Right lung (tissue), 5 donors: ENCODE measurements around the gene RAB40C. TPM values are rescaled to one million over a fixed set of nuclear protein-coding genes. Genes with fewer than 3 reads are reported as not detected.

Experiments used
- DNase-seq, 2 donors: peaks; one replicate each; pipeline ENCODE4 v3.0.0-alpha.2; 2013
- polyA plus RNA-seq, 5 donors: library from polyadenylated mRNA; unstranded; fragments of 120-200 nt; gene quantifications; one replicate each; pipeline versions ENCODE4 v1.2.1 to v1.2.3, GENCODE V29; 2013; ENCODE audit warnings: inconsistent platforms in 1 of 5, low replicate concordance in 1 of 5; ENCODE audit not compliant: insufficient read length in 5 of 5, insufficient read depth in 1 of 5

RAB40C gene
- polyA plus RNA-seq, 5 donors, result 15.3 to 33.7 (median 22.9) TPM

GRCh38 chr16:572865-573650 is 16.8 kb upstream of the RAB40C start:
- no peak for DNase-seq

DNA sequence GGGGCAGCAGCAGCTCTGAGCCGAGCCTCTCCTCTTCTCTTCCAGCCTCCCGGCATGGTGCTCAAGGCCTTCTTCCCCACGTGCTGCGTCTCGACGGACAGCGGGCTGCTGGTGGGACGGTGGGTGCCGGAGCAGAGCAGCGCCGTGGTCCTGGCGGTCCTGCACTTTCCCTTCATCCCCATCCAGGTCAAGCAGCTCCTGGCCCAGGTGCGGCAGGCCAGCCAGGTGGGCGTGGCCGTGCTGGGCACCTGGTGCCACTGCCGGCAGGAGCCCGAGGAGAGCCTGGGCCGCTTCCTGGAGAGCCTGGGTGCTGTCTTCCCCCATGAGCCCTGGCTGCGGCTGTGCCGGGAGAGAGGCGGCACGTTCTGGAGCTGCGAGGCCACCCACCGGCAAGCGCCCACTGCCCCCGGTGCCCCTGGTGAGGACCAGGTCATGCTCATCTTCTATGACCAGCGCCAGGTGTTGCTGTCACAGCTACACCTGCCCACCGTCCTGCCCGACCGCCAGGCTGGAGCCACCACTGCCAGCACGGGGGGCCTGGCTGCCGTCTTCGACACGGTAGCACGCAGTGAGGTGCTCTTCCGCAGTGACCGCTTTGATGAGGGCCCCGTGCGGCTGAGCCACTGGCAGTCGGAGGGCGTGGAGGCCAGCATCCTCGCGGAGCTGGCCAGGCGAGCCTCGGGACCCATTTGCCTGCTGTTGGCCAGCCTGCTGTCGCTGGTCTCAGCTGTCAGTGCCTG is 15.7 kb upstream of the RAB40C start:
- DNase-seq, result no peak

DNA sequence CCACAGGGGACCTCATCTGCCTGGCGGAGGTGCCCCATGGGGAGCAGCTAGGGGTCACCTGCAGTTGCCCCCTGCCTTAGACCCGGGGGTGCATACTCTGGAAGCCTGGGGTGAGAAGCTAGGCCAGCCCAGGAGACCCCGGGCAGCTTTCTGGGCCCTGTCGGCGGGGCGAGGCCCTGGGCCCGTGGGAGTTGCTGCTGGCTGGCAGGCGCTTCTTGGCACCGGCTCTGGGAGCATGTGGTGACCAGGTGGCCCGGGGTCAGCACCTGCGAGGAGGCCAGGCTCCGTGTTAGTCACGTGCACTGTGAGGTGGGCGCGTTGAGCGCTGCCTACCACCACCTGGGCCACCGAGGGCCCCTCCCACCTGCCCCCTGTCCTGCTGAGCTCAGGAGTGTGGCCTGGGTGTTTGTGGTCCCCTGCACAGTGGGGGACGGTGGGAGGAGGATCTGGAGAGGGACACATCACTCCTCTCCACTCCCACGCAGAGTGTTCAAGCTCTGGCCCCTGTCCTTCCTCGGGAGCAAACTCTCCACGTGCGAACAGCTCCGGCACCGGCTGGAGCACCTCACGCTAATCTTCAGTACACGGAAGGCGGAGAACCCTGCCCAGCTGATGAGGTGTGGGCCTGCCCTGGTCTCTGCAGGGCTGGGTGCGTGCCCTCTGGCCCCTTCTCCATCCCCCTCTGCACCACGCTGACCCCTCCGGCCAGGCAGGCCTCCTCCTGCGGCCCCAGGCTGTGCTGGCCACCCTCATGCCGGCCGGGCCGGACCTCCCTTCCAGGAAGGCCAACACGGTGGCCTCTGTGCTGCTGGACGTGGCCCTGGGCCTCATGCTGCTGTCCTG is 14.3 kb upstream of the RAB40C start:
- DNase-seq, result no peak

DNA sequence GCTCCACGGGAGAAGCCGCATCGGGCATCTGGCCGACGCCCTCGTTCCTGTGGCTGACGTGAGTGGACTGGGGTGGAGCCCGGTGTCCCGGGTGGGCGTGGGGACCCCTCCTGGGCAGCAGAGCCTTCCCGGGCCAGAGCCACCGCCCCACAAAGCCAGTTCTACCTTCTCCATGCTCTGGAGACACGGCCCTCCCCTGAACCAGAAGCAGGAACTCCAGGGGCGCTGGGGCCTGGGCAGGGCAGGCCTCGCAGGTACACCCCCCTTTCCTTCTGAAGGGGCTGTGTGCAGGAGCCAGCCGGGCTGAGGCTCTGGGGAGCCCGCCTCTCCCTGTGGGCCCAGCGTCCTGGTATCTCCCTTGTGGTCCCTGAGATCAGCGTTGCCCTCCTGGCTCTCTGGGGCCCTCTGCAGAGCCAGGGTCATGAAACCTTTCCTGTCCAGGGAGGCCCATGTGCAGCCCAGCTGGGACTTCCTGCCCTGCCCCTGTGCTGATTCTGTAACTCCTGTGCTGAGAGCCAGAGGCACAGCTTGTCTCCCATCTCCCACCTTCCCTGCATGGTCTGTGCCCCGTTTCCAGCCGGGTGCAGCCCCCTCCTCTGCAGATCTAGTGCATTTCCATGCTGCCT is 13.6 kb upstream of the RAB40C start:
- DNase-seq, result no peak

DNA sequence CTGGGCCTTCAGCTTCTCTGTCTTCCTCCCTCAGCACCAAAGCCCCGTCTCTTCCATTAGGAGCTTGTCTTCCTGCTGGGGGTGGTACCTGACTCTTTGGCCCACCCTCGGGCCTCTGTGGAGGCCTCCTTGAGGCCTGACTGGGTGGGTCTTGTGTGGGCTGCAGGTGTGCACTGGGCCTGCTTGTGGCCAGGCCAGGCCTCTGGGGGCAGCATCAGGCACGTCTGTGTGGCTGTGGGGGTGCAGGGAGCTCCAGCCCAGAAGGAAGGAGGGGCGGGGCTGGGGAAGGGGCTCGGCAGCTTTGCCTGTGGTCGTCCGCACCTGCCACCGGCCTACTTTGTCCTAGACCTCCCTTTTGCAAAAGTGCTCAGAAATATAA is 13.1 kb upstream of the RAB40C start:
- DNase-seq, result no peak

GRCh38 chr16:577796-578195 is 12.1 kb upstream of the RAB40C start:
- no peak for DNase-seq

GRCh38 chr16:578232-578869 is 11.5 kb upstream of the RAB40C start:
- no peak for DNase-seq

GRCh38 chr16:578870-579405 is 10.9 kb upstream of the RAB40C start:
- DNase-seq, result no peak

GRCh38 chr16:580141-580945 is 9.5 kb upstream of the RAB40C start:
- DNase-seq, result no peak

DNA sequence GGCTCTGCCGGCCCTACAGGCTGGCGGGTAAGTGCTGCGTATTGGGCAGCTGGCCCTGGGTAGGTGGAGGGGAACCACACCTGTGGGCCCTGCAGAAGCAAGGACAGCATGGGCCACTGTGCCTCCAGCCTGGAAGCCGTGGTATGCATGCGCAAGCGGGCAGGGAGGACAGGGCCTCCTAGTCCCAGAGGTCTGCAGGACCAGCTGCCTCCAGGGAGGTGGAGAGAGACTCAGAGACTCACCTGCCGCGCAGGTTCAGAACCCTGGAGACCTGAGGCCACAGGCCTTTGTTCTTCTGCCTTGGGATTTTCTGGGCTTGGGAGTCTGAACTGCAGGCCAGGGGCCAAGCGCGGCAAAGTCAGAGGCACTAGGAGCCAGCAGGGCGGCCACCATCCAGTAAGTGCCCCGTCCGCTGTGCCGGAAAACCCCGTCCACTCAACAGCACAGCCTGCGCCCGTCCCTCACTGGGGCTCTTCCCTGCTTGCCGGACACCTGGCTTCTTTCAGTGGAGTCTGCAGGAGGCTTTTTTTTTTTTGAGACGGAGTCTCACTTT is 8.8 kb upstream of the RAB40C start:
- DNase-seq, result no peak

DNA sequence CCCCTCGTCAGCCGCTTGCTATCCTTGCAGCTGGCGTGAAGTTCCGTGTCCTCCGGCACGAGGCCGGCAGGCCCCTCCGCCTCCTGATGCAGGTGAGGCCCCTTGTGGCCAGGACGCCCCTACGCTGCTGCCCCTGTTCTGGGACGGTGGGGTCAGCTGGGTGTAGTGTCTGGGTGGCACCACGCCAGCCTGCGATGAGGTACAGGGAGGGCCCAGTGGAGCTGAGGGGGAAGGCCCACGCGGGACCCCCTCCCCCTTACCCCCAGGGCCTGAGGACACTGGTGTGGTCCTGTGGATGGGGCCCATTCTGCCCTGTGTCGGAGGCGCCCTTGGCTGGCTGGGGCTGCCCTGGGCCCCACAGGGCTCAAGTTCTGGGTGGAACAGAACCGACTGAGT is 7.7 kb upstream of the RAB40C start:
- no peak for DNase-seq

DNA sequence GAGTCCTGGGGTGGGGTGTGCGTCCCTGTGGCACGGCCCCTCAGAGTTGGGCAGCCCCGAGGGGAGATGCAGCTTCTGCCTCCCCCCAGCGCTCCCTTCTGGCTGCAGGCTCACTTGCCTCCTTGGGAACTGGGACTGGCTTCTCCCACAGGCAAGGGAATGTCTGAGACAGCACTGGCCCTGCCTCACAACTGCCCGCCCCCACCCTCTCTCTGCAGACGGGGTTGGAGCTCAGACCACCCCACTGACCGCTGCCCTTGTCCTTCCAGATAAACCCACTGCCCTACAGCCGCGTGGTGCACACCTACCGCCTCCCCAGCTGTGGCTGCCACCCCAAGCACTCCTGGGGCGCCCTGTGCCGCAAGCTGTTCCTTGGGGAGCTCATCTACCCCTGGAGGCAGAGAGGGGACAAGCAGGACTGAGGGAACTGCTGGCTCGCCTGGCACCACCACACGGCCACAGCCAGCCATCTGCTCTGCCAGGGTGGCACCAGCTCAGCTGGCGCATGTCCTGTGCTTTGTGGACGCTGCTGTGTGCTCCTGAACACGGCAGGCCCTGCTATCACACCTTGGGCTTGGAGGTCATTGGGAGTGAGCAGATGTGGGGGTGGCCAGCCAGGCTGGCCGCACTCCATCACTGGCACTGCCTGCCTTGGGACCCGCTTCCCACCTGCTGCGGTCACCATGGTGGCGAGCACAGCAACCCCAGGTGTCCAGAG is 7.1 kb upstream of the RAB40C start:
- no peak for DNase-seq

DNA sequence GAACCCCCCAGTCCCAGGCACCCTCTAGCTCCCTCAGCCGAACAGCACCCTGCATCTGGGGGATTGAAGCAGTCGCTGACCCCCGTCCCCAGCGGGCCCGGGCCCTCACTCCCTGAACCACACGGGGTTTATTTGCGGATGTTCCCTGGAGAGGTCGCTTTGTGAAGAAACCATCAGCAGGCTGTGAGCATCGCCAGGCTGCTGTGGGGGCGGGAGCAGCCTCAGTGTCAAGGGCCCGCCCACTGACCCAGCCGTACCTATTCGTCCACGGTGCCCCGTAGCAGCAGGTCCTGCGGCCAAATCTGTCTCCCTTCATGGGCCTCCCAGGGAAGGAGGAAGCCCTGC is 6.4 kb upstream of the RAB40C start:
- DNase-seq, result no peak

- no peak for DNase-seq
These were observed 5.9 kb upstream of the RAB40C start for GRCh38 chr16:583815-584591.

GRCh38 chr16:585351-585750 is 4.5 kb upstream of the RAB40C start:
- DNase-seq, result no peak

DNA sequence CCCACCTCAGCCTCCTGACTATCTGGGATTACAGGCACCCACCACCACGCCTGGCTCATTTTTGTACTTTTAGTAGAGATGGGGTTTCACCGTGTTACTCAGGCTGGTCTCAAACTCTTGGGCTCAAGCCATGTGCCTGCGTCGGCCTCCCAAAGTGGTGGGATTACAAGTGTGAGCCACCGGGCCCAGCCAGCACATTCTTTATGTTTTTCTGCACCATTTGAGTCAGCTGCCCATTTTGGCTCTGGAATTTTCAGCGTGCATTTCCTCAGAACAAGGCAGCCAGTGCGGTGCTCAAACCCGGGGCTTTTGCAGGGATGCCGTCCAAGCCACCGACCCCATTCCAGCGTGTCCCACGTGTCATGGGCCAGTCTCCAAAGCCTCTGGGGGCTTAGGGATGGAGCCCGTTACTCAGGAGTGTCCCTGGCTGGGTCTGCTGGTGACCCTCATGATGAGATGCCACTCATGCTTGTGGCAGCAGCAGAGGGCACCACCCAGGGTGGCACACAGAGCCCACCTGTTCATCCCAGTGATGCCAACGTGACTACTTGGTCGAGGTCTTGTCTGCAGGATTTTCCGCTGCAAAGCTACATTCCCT is 3.7 kb upstream of the RAB40C start:
- no peak for DNase-seq

DNA sequence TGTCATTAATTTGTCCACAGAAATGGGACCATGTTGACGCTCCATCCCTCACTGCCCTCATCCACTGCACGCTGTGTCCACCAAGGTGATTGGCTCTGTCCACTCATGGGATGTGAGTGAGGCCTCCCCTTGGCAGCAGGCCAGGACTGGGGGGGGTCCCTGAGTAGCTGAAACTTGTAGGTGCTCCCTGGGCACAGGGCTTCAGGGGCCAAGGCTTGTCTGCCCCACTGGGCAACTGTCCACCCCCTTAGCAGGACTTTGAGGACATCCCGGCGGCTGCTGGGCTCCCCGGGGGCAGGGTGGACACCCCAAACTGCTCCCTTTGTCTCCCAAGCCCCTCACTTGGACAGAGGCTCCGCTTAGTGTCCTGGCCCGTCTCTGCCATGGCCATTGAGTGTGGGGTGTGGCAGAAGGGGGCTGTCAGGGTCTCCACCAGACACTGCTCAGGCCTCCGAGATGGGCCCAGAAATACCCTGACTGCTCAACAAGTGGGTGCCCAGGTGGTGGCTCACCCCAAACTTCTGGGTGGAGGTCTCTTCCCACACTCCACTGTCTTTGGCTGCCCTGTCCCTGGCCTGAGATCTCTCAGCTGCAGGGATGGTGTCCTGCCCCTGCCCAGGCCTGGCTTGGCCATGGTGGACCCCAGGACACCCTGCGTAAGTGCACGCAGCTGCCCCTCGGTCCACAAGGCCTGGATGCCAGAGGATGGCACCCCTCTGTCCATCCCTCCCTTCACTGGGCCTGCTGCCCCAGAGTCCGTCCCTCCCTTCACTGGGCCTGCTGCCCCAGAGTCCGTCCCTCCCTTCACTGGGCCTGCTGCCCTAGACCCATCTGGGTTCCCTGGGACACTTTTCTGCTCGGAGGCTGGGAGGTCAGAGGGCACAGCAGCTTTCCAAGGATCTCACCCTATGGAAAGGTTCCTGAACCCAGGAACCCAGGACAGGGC is 2.9 kb upstream of the RAB40C start:
- no peak for DNase-seq
